ENCODE results near the gene CFAP251. TPM values are rescaled to one million over a fixed set of nuclear protein-coding genes. Genes with fewer than 3 reads are reported as not detected.

CFAP251 gene
- total RNA-seq, 4 donors from 2014 or later = 0.66 to 1.9 (median 0.87) TPM

GRCh38 chr12:122050706-122051105 lies 132.3 kb downstream of the CFAP251 start:
- Histone ChIP-seq H3K9me3 (no peaks in the 10 kb centered on the region), H3K27me3 (no peaks in the 10 kb centered on the region), H3K36me3 (peaks cover 0 to 29% (median 19%) of the 10 kb centered on the region in 4 donors), H3K4me1 (peaks cover 23 to 37% (median 33%) of the 10 kb centered on the region in 4 donors), H3K4me3 (no peak overlapping the region), H3K27ac (replicated peaks in 1 of 4) (peak overlapping the region; percentile 63 to 79 (median 76))
- DNase-seq (ENCODE audit: extremely low spot score) = no peak
- TF ChIP-seq CTCF (IDR thresholded peaks at IDR 0.05) = no peak
- no peak for TF ChIP-seq POLR2A (IDR thresholded peaks at IDR 0.05; ENCODE audit: low read depth)
- TF ChIP-seq POLR2AphosphoS5 (IDR thresholded peaks at IDR 0.05) = no peak
- no peak for TF ChIP-seq EP300 (IDR thresholded peaks at IDR 0.05)
- WGBS = 87% methylated on average over 20 of the region's 20 CpGs
- intact Hi-C loops (cut with DNase I) = no loop called here

- DNase-seq (ENCODE audit: extremely low spot score) = no peak
- TF ChIP-seq POLR2A (IDR thresholded peaks at IDR 0.05; ENCODE audit: low read depth) (no peak), EP300 (IDR thresholded peaks at IDR 0.05) (no peak), POLR2AphosphoS5 (IDR thresholded peaks at IDR 0.05) (peak in 1 of 2 donors; percentile 58), CTCF (IDR thresholded peaks at IDR 0.05) (no peak)
- H3K27ac ChIP-seq (replicated peaks in 1 of 4) = peak overlapping the region; percentile 63 to 79 (median 76)
- H3K4me3 ChIP-seq = no peak overlapping the region
- H3K9me3 ChIP-seq = no peaks in the 10 kb centered on the region
- no peaks in the 10 kb centered on the region for H3K27me3 ChIP-seq
- peaks cover 0 to 30% (median 17%) of the 10 kb centered on the region in 4 donors for H3K36me3 ChIP-seq
- H3K4me1 ChIP-seq = peaks cover 23 to 37% (median 33%) of the 10 kb centered on the region in 4 donors
- 47% methylated on average over 5 of the region's 14 CpGs for WGBS
- intact Hi-C loops (cut with DNase I) = no loop called here
These were observed 133.0 kb downstream of the CFAP251 start for GRCh38 chr12:122051231-122051876.

GRCh38 chr12:122052285-122052684 lies 133.9 kb downstream of the CFAP251 start:
- intact Hi-C loops (cut with DNase I) = no loop called here
- Histone ChIP-seq H3K27me3 (no peaks in the 10 kb centered on the region), H3K9me3 (no peaks in the 10 kb centered on the region), H3K27ac (replicated peaks in 1 of 4) (peak overlapping the region; percentile 63 to 79 (median 76)), H3K36me3 (peaks cover 0 to 29% (median 16%) of the 10 kb centered on the region in 4 donors), H3K4me1 (peaks cover 23 to 37% (median 33%) of the 10 kb centered on the region in 4 donors), H3K4me3 (no peak overlapping the region)
- WGBS = 64% methylated on average over 2 of the region's 2 CpGs
- TF ChIP-seq POLR2AphosphoS5 (IDR thresholded peaks at IDR 0.05) (no peak), CTCF (IDR thresholded peaks at IDR 0.05) (no peak), POLR2A (IDR thresholded peaks at IDR 0.05; ENCODE audit: low read depth) (no peak), EP300 (IDR thresholded peaks at IDR 0.05) (no peak)
- no peak for DNase-seq (ENCODE audit: extremely low spot score)

Small RNA genes lying within 50 kb of the gene (small RNA-seq; reads per million reads assigned to genes)
- gene AC069503.3 (0 reads per million in 3 donors), gene RF00017 (0 reads per million in 3 donors), gene RNU7-170P (0 reads per million in 3 donors)

Other genes starting within 250 kb of the CFAP251 start
- 1 to 10 TPM in 1 of 4 donors, under 1 TPM in 2, not detected in 1; 0.13 to 1.2 (median 0.17) TPM for gene MORN3, start 248.9 kb upstream of the CFAP251 start, total RNA-seq
- gene TMEM120B, start 205.8 kb upstream of the CFAP251 start, total RNA-seq = 10 to 100 TPM in 1 of 4 donors, 1 to 10 TPM in 3; 4.5 to 14.1 (median 6.4) TPM
- 10 to 100 TPM in 3 of 4 donors, 1 to 10 TPM in 1; 7.0 to 23.2 (median 15.9) TPM for gene RHOF, start 124.9 kb upstream of the CFAP251 start, total RNA-seq
- gene SETD1B, start 114.6 kb upstream of the CFAP251 start, total RNA-seq = 10 to 100 TPM in 3 of 4 donors, 1 to 10 TPM in 1; 9.4 to 27.1 (median 19.9) TPM
- 1 to 10 TPM in 2 of 4 donors, under 1 TPM in 2; 0.65 to 3.3 (median 1.3) TPM for gene HPD, start 59.7 kb upstream of the CFAP251 start, total RNA-seq
- 10 to 100 TPM; 22.4 to 63.7 (median 44.4) TPM for gene PSMD9, start 29.8 kb upstream of the CFAP251 start, total RNA-seq
- gene BCL7A, start 103.3 kb downstream of the CFAP251 start, total RNA-seq = 10 to 100 TPM in 1 of 4 donors, 1 to 10 TPM in 3; 2.9 to 10.1 (median 6.3) TPM
- 10 to 100 TPM; 33.8 to 82.2 (median 50.9) TPM for gene MLXIP, start 160.2 kb downstream of the CFAP251 start, total RNA-seq